IMR-90 (cell line): ENCODE measurements around the gene SETD2. TPM values are rescaled to one million over a fixed set of nuclear protein-coding genes. Genes with fewer than 3 reads are reported as not detected.

Experiments
- ATAC-seq: fragments of 200-7000 bp; cut with Tn5 transposase; 2 replicates; pipeline ENCODE4 v1.9.1; 2020; ENCODE audit warnings: low read depth, mild to moderate bottlenecking, moderate library complexity
- BruUV-seq: library from RNA; stranded (reverse); fragments of 400-500 nt; replicated peaks from 2 replicates; lab custom pipeline; 2021; lab: Mats Ljungman, UMichigan
- CTCF ChIA-PET: fragments of 300-600 bp; formaldehyde crosslinking; extraction: SDS; loops from one replicate; lab custom pipeline; 2021; ENCODE audit warnings: antibody characterized with exemption; lab: Yijun Ruan, JAX
- POLR2A ChIA-PET: fragments of 300-600 bp; sonication (Branson Sonifier 250); formaldehyde crosslinking; loops from one replicate; lab custom pipeline; 2022; ENCODE audit warnings: antibody characterized with exemption; ENCODE audit not compliant: unreplicated experiment; lab: Charles Lee
- DNase-seq: peaks from one replicate; pipeline ENCODE4 v3.0.0; 2013
- H2AFZ ChIP-seq: replicated peaks from 2 replicates; pipeline ENCODE3; 2013; ENCODE audit warnings: low read length, mild to moderate bottlenecking; ENCODE audit not compliant: poor library complexity
- H2AK5ac ChIP-seq: 2 replicates; pipeline ENCODE4 v1.6.1; 2013; ENCODE audit warnings: low read depth, low read length, inconsistent platforms
- H2AK9ac ChIP-seq: replicated peaks from 2 replicates; pipeline ENCODE3; 2013; ENCODE audit warnings: mild to moderate bottlenecking, low read depth, low read length, moderate library complexity; ENCODE audit not compliant: poor library complexity
- H2BK120ac ChIP-seq: 2 replicates; pipeline ENCODE4 v1.6.1; 2013; ENCODE audit warnings: low read depth, low read length, inconsistent platforms
- H2BK15ac ChIP-seq: 3 replicates; pipeline ENCODE4 v1.6.1; 2013; ENCODE audit warnings: low read depth, low read length, inconsistent platforms
- H2BK20ac ChIP-seq: 2 replicates; pipeline ENCODE4 v1.6.1; 2013; ENCODE audit warnings: low read depth, mild to moderate bottlenecking, inconsistent platforms, low read length, moderate library complexity
- H2BK5ac ChIP-seq: 2 replicates; pipeline ENCODE4 v1.6.1; 2013; ENCODE audit warnings: mild to moderate bottlenecking, low read depth, low read length, inconsistent platforms; ENCODE audit not compliant: poor library complexity, severe bottlenecking
- H3K14ac ChIP-seq: replicated peaks from 2 replicates; pipeline ENCODE4 v1.6.1; 2013; ENCODE audit warnings: low read depth, low read length, inconsistent platforms
- H3K18ac ChIP-seq: 2 replicates; pipeline ENCODE4 v1.6.1; 2013; ENCODE audit warnings: low read depth, low read length, control low read depth
- H3K23ac ChIP-seq: 2 replicates; pipeline ENCODE4 v1.6.1; 2013; ENCODE audit warnings: low read depth, low read length, inconsistent platforms
- H3K27ac ChIP-seq: 2 replicates; pipeline ENCODE4 v1.5.1; 2013; ENCODE audit warnings: mild to moderate bottlenecking, control low read depth, low read length; ENCODE audit not compliant: insufficient read depth
- H3K27me3 ChIP-seq: 2 replicates; pipeline ENCODE4 v1.6.1; 2013; ENCODE audit warnings: low read length; ENCODE audit not compliant: control insufficient read depth, insufficient read depth
- H3K36me3 ChIP-seq: 2 replicates; pipeline ENCODE4 v1.6.1; 2013; ENCODE audit warnings: low read length, mixed read lengths; ENCODE audit not compliant: control insufficient read depth, insufficient read depth
- H3K4ac ChIP-seq: 2 replicates; pipeline ENCODE4 v1.6.1; 2013; ENCODE audit warnings: low read depth, low read length, inconsistent platforms
- H3K4me1 ChIP-seq: 2 replicates; pipeline ENCODE4 v1.6.1; 2013; ENCODE audit warnings: low read length, mixed read lengths; ENCODE audit not compliant: control insufficient read depth, insufficient read depth
- H3K4me2 ChIP-seq: 2 replicates; pipeline ENCODE4 v1.6.1; 2013; ENCODE audit warnings: low read depth, mild to moderate bottlenecking, control low read depth, low read length, moderate library complexity
- H3K4me3 ChIP-seq: 2 replicates; pipeline ENCODE4 v1.5.1; 2013; ENCODE audit warnings: low read depth, mild to moderate bottlenecking, control low read depth, low read length, moderate library complexity; ENCODE audit not compliant: insufficient read depth
- H3K56ac ChIP-seq: 2 replicates; pipeline ENCODE4 v1.6.1; 2013; ENCODE audit warnings: low read length, inconsistent platforms; ENCODE audit not compliant: insufficient read depth; ENCODE audit errors: extremely low read depth
- H3K79me1 ChIP-seq, 2 experiments: 2 replicates each; pipeline ENCODE4 v1.6.1; 2013; ENCODE audit warnings: low read length in 2 of 2, inconsistent platforms in 1 of 2, low read depth in 1 of 2
- H3K9ac ChIP-seq: 2 replicates; pipeline ENCODE4 v1.6.1; 2013; ENCODE audit warnings: low read depth, low read length, control low read depth
- H3K9me1 ChIP-seq: 2 replicates; pipeline ENCODE4 v1.6.1; 2013; ENCODE audit warnings: low read length, inconsistent platforms; ENCODE audit not compliant: insufficient read depth
- H3K9me3 ChIP-seq: 2 replicates; pipeline ENCODE4 v1.6.1; 2013; ENCODE audit warnings: low read length; ENCODE audit not compliant: control insufficient read depth, insufficient read depth
- H4K20me1 ChIP-seq: 2 replicates; pipeline ENCODE4 v1.6.1; 2013; ENCODE audit warnings: low read length, inconsistent platforms; ENCODE audit not compliant: insufficient read depth
- H4K5ac ChIP-seq: 2 replicates; pipeline ENCODE4 v1.6.1; 2013; ENCODE audit warnings: mild to moderate bottlenecking, low read depth, low read length, control low read depth
- H4K8ac ChIP-seq, 2 experiments: 2 replicates each; pipeline ENCODE4 v1.6.1; 2013; ENCODE audit warnings: low read depth in 2 of 2, low read length in 2 of 2, control low read depth in 1 of 2, inconsistent platforms in 1 of 2
- H4K91ac ChIP-seq: 2 replicates; pipeline ENCODE4 v1.6.1; 2013; ENCODE audit warnings: low read depth, low read length, inconsistent platforms; ENCODE audit not compliant: insufficient read depth
- FOS ChIP-seq: fragments of 150-350 bp; IDR thresholded peaks from 2 replicates; pipeline ENCODE4 v1.6.1; 2016; ENCODE audit warnings: low read depth, low read length
- POLR2A ChIP-seq: IDR thresholded peaks from 2 replicates; pipeline ENCODE4 v1.6.1; 2012; ENCODE audit warnings: mild to moderate bottlenecking, low read depth, low read length
- RFX5 ChIP-seq: IDR thresholded peaks from 2 replicates; pipeline ENCODE4 v1.8.0; 2012; ENCODE audit warnings: low read depth, mild to moderate bottlenecking, low read length, moderate library complexity
- SMC3 ChIP-seq: fragments of 150-350 bp; IDR thresholded peaks from 2 replicates; pipeline ENCODE4 v1.6.1; 2016; ENCODE audit warnings: low read depth, mild to moderate bottlenecking, antibody characterized with exemption, low read length, moderate library complexity
- WGBS, 2 experiments: methylation state at CpG; one replicate each; pipeline versions ENCODE4 v1.1.5 to v1.1.7; 2013; ENCODE audit warnings: missing lambda C conversion rate in 2 of 2; ENCODE audit not compliant: insufficient read length in 1 of 2; ENCODE audit errors: extremely low coverage in 2 of 2; 5-methylcytosine and 5-hydroxymethylcytosine counted together
- dilution Hi-C: fragments of 300-500 bp; cut with HindIII; formaldehyde crosslinking; loops from one replicate; pipeline ENCODE4 v1.14.3; 2018; ENCODE audit warnings: low sequenced_read_pairs; ENCODE audit not compliant: unreplicated experiment
- in situ Hi-C: fragments of 300-500 bp; cut with MboI; formaldehyde crosslinking; loops from 3 replicates; pipeline ENCODE4 v1.14.3; 2019; ENCODE audit warnings: low sequenced_read_pairs, inconsistent platforms, mixed read lengths
- intact Hi-C: fragments of 100-400 bp; cut with micrococcal nuclease; formaldehyde crosslinking; loops from 2 replicates; pipeline ENCODE4 v1.10.0; 2022
- polyA plus RNA-seq, 3 experiments: library from polyadenylated mRNA; depleted of rRNA; stranded (reverse); fragments of >200 nt; gene quantifications; 2 replicates each; pipeline ENCODE4 v1.2.3, GENCODE V29; 2012; ENCODE audit warnings: low replicate concordance in 1 of 3
- total RNA-seq: library from RNA; depleted of rRNA; stranded (reverse); fragments of >200 nt; gene quantifications from 2 replicates; pipeline ENCODE4 v1.2.3, GENCODE V29; 2012

Gene SETD2
- total and polyA plus RNA-seq, 2 of the 4 experiments (the other 2 are of a cell fraction) = 18.3 to 20.1 TPM

- Histone ChIP-seq H2AFZ (no peak overlapping the region), H3K4ac (no peak overlapping the region), H3K36me3 (peaks cover 4% of the 10 kb centered on the region), H4K5ac (no peak overlapping the region), H3K9me1 (peaks cover 29% of the 10 kb centered on the region), H3K27ac (no peak overlapping the region), H2BK5ac (no peak overlapping the region), H4K8ac (no peak overlapping the region), H3K4me3 (no peak overlapping the region), H3K9me3 (no peaks in the 10 kb centered on the region), H2AK9ac (no peak overlapping the region), H3K4me2 (no peak overlapping the region), H2BK15ac (no peak overlapping the region), H4K20me1 (peaks cover 71% of the 10 kb centered on the region), H4K91ac (no peak overlapping the region), H2BK20ac (no peak overlapping the region), H3K4me1 (peaks cover 19% of the 10 kb centered on the region), H3K27me3 (no peaks in the 10 kb centered on the region), H3K23ac (no peak overlapping the region), H3K18ac (no peak overlapping the region), H3K9ac (no peak overlapping the region), H2BK120ac (no peak overlapping the region), H2AK5ac (no peak overlapping the region), H3K14ac (no peak overlapping the region), H3K79me1 (peaks cover 22 to 67% of the 10 kb centered on the region in 2 experiments; a peak in 3 of 4 replicates), H3K56ac (no peak overlapping the region)
- dilution Hi-C loops (no loop called here), in situ Hi-C loops (no loop called here), intact Hi-C loops (no loop called here)
- no CpG with 5 or more reads among the region's 2 CpGs for WGBS, 2 experiments
- ATAC-seq = no peak
- no peak for DNase-seq
- ChIA-PET CTCF (no interaction called here), POLR2A (no interaction called here)
- no peak for TF ChIP-seq POLR2A
- TF ChIP-seq FOS = no peak
- TF ChIP-seq RFX5 = no peak
- no peak for TF ChIP-seq SMC3
- no TSS peak for BruUV-seq
Measured at GRCh38 chr3:46972396-46972795, 191.5 kb downstream of the SETD2 start.
